ENCODE measurements around the gene NUDT16L1.

- TF ChIP-seq, protein P1, sequence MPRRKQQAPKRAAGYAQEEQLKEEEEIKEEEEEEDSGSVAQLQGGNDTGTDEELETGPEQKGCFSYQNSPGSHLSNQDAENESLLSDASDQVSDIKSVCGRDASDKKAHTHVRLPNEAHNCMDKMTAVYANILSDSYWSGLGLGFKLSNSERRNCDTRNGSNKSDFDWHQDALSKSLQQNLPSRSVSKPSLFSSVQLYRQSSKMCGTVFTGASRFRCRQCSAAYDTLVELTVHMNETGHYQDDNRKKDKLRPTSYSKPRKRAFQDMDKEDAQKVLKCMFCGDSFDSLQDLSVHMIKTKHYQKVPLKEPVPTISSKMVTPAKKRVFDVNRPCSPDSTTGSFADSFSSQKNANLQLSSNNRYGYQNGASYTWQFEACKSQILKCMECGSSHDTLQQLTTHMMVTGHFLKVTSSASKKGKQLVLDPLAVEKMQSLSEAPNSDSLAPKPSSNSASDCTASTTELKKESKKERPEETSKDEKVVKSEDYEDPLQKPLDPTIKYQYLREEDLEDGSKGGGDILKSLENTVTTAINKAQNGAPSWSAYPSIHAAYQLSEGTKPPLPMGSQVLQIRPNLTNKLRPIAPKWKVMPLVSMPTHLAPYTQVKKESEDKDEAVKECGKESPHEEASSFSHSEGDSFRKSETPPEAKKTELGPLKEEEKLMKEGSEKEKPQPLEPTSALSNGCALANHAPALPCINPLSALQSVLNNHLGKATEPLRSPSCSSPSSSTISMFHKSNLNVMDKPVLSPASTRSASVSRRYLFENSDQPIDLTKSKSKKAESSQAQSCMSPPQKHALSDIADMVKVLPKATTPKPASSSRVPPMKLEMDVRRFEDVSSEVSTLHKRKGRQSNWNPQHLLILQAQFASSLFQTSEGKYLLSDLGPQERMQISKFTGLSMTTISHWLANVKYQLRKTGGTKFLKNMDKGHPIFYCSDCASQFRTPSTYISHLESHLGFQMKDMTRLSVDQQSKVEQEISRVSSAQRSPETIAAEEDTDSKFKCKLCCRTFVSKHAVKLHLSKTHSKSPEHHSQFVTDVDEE (CRISPR knock-in tag; IDR thresholded peaks at IDR 0.05): no peak
- TF ChIP-seq ISL1 (CRISPR knock-in tag; IDR thresholded peaks at IDR 0.05) (no peak), POU6F1 (CRISPR knock-in tag; IDR thresholded peaks at IDR 0.05; ENCODE audit: borderline replicate concordance, low read depth) (no peak), PATZ1 (CRISPR knock-in tag; IDR thresholded peaks at IDR 0.05; ENCODE audit: borderline replicate concordance) (no peak)
These were observed 33.7 kb upstream of the NUDT16L1 start for GRCh38 chr16:4659363-4660353.

All from SK-N-SH treated with all-trans-retinoic acid at 6 μM for 48 hours (cell line).